Subcutaneous adipose tissue (tissue), 4 donors: Measurements from ENCODE around the gene PAQR8. TPM values are rescaled to one million over a fixed set of nuclear protein-coding genes. Genes with fewer than 3 reads are reported as not detected.

Experiments used
- CTCF ChIP-seq: fragments of 450-650 bp; IDR thresholded peaks from one replicate; pipeline ENCODE4 v1.5.1; 2016; ENCODE audit warnings: low read depth, mild to moderate bottlenecking, control low read depth, antibody characterized with exemption, moderate library complexity
- total RNA-seq, 4 donors: library from RNA; depleted of rRNA; stranded (reverse); fragments of >200 nt; gene quantifications; one replicate each; pipeline ENCODE4 v1.1.0, GENCODE V29; 2016

Gene PAQR8
- total RNA-seq, 4 donors from 2014 or later = 2.8 to 9.9 (median 4.3) TPM

- no peak for TF ChIP-seq CTCF
These were observed 22.3 kb downstream of the PAQR8 start for GRCh38 chr6:52384145-52384766.

GRCh38 chr6:52385074-52385473, 23.1 kb downstream of the PAQR8 start:
- TF ChIP-seq CTCF = no peak

- no peak for TF ChIP-seq CTCF
These were observed 26.8 kb downstream of the PAQR8 start for GRCh38 chr6:52388790-52389189.

DNA sequence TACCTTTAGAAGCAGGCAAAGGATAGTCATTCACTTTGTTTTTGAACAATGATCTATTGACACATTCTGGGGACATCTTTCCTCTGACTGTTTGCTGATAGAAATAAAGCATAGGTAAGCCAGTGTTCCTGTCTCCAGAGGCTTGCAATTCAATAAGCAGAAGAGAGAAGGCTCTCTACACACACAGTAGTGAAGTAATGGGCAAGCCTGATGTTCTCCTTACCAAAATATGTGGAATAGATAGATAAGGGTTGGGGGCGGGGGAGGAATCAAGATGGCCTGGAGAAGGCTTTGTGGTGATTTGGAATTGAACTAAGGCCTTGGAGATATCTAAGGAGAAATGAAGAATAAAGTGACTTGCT, 27.3 kb downstream of the PAQR8 start:
- TF ChIP-seq CTCF = no peak

GRCh38 chr6:52389626-52390360, 27.8 kb downstream of the PAQR8 start:
- TF ChIP-seq CTCF = no peak

DNA sequence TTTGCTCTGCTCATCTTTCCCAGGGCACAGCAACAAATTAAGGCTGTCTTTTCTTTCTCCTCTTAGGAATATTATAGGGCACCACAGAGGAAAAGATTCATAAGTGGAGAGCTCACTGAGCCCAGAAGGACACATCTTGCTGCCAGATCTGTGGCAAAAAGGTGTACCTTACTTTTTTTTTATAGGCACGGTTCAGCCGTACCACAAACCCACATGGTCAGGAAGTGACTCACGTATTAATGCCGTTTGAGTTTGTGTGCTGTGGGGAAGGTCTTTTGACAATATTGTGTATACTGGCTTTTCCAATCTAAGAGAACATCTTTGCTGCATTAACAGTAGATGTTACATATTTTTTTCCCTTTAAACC, 28.4 kb downstream of the PAQR8 start:
- TF ChIP-seq CTCF = no peak

GRCh38 chr6:52391599-52391998, 29.6 kb downstream of the PAQR8 start:
- no peak for TF ChIP-seq CTCF
